Mucosa of descending colon (tissue), 3 donors: Measurements from ENCODE around the gene C4BPA. TPM values are rescaled to one million over a fixed set of nuclear protein-coding genes. Genes with fewer than 3 reads are reported as not detected.

Experiments
- ATAC-seq: fragments of 200-7000 bp; cut with Tn5 transposase; one replicate; pipeline ENCODE4 v1.9.1; 2020; ENCODE audit warnings: mild to moderate bottlenecking, moderate library complexity
- DNase-seq, 3 donors: peaks; one replicate each; pipeline ENCODE4 v3.0.0-alpha.2; 2020
- H3K36me3 ChIP-seq: fragments of 200-600 bp; one replicate; pipeline ENCODE4 v1.8.0; 2021; ENCODE audit warnings: low read depth, mild to moderate bottlenecking
- H3K4me1 ChIP-seq: fragments of 200-600 bp; one replicate; pipeline ENCODE4 v1.8.0; 2021; ENCODE audit warnings: low read depth, mild to moderate bottlenecking
- H3K4me3 ChIP-seq: fragments of 200-600 bp; one replicate; pipeline ENCODE4 v1.8.0; 2021; ENCODE audit warnings: mild to moderate bottlenecking
- H3K9me3 ChIP-seq: fragments of 200-600 bp; one replicate; pipeline ENCODE4 v1.8.0; 2021; ENCODE audit warnings: mild to moderate bottlenecking
- CTCF ChIP-seq: fragments of 200-600 bp; IDR thresholded peaks from one replicate; pipeline ENCODE4 v1.8.0; 2022; ENCODE audit warnings: antibody characterized with exemption, mild to moderate bottlenecking
- intact Hi-C, 2 donors: fragments of 100-400 bp; cut with DNase I in 1 of 2; cut with micrococcal nuclease in 1 of 2; formaldehyde crosslinking; loops; one replicate each; pipeline versions ENCODE4 v1.11.0 to v1.11.1; 2022; cut with DNase I, micrococcal nuclease
- total RNA-seq, 3 donors: library from RNA; stranded (reverse); fragmentation: NEBNext Ultra II Directional in 2 of 3; extraction: Animal tissue kit (Norgen Biotek cat#: 25700) in 2 of 3; gene quantifications; one replicate each; pipeline versions ENCODE4 v1.2.1 to v1.2.4, GENCODE V29; 2021 to 2023
- donor health status: DM: no; HTN: no; CAD: no; lungs with moderate emphysema.
- donor health status: DM: no; HTN: no; CAD: no.
- donor health status: DM: no; HTN: yes; CAD: no.

Gene C4BPA
- total RNA-seq, 3 donors from 2014 or later, result 1.5 to 5.9 (median 1.9) TPM

GRCh38 chr1:207081806-207082205, 22.2 kb upstream of the C4BPA start:
- no peaks in the 10 kb centered on the region for H3K9me3 ChIP-seq
- no peak for ATAC-seq
- DNase-seq, result no peak
- no peaks in the 10 kb centered on the region for H3K36me3 ChIP-seq
- H3K4me1 ChIP-seq, result peaks cover 5% of the 10 kb centered on the region
- H3K4me3 ChIP-seq, result no peak overlapping the region
- intact Hi-C loops, result loop anchor here in 1 of 2 donors (5.0 kb wide), 1 partner anchor 415 kb away; the partner anchor contains the start of gene CR1
- TF ChIP-seq CTCF, result no peak

GRCh38 chr1:207084232-207084631, 19.8 kb upstream of the C4BPA start:
- ATAC-seq (no peak), DNase-seq (no peak)
- Histone ChIP-seq H3K4me3 (no peak overlapping the region), H3K36me3 (no peaks in the 10 kb centered on the region), H3K4me1 (no peaks in the 10 kb centered on the region), H3K9me3 (no peaks in the 10 kb centered on the region)
- intact Hi-C loops, result loop anchor here in 1 of 2 donors (5.0 kb wide), 1 partner anchor 413 kb away; the partner anchor contains the start of gene CR1
- no peak for TF ChIP-seq CTCF

- intact Hi-C loops, result loop anchor here in 1 of 2 donors (5.0 kb wide), 2 partner anchors 318 to 413 kb away; partner anchors contain the start of gene CR1
- ATAC-seq, result peak; percentile 48
- TF ChIP-seq CTCF, result no peak
- Histone ChIP-seq H3K4me3 (no peak overlapping the region), H3K4me1 (peaks cover 2% of the 10 kb centered on the region), H3K9me3 (no peaks in the 10 kb centered on the region), H3K36me3 (no peaks in the 10 kb centered on the region)
- peak in 1 of 3 donors; percentile 82 for DNase-seq
Measured at GRCh38 chr1:207084701-207085180, 19.3 kb upstream of the C4BPA start.

GRCh38 chr1:207085887-207086286, 18.1 kb upstream of the C4BPA start:
- Histone ChIP-seq H3K36me3 (no peaks in the 10 kb centered on the region), H3K4me3 (no peak overlapping the region), H3K4me1 (peaks cover 6% of the 10 kb centered on the region), H3K9me3 (no peaks in the 10 kb centered on the region)
- intact Hi-C loops, result loop anchor here in 1 of 2 donors (5.0 kb wide), 1 partner anchor 316 kb away; no protein-coding TSS in a partner anchor
- TF ChIP-seq CTCF, result no peak
- ATAC-seq, result no peak
- no peak for DNase-seq

- Histone ChIP-seq H3K9me3 (no peaks in the 10 kb centered on the region), H3K4me1 (peaks cover 6% of the 10 kb centered on the region), H3K4me3 (no peak overlapping the region), H3K36me3 (no peaks in the 10 kb centered on the region)
- intact Hi-C loops, result loop anchor here in 1 of 2 donors (5.0 kb wide), 1 partner anchor 314 kb away; no protein-coding TSS in a partner anchor
- DNase-seq, result no peak
- TF ChIP-seq CTCF, result no peak
- ATAC-seq, result no peak
Measured at GRCh38 chr1:207088161-207088560, 15.9 kb upstream of the C4BPA start.
